WTC11 (cell line): Measurements from ENCODE around the gene CLK2. TPM values are rescaled to one million over a fixed set of nuclear protein-coding genes. Genes with fewer than 3 reads are reported as not detected.
A peak's percentile ranks its signal among the peaks of the same experiment; 100 is the strongest.
"Not testable (repeated sequence)": the region's sequence is repeated elsewhere in the genome, so short reads cannot be mapped to it uniquely, and the experiment has no call there.

ENCODE experiments used
- ATAC-seq: fragments of 200-7000 bp; cut with Tn5 transposase; 2 replicates; pipeline ENCODE4 v1.10.0; 2021; ENCODE audit warnings: mild to moderate bottlenecking, moderate library complexity
- CTCF ChIA-PET: fragments of 300-600 bp; sonication (Branson Sonifier 250); formaldehyde crosslinking; loops from one replicate; lab custom pipeline; 2021; ENCODE audit warnings: antibody characterized with exemption; lab: Charles Lee
- POLR2A ChIA-PET: fragments of 350-600 bp; sonication (Branson Sonifier 250); formaldehyde crosslinking; loops from one replicate; lab custom pipeline; 2021; ENCODE audit warnings: antibody characterized with exemption; lab: Charles Lee
- DNase-seq: peaks from one replicate; pipeline ENCODE4 v3.0.0; 2021; ENCODE audit warnings: low spot score
- H3K27ac Mint-ChIP-seq: 2 replicates; pipeline ENCODE4 v1.8.0; 2021; ENCODE audit warnings: mixed read lengths
- H3K27me3 Mint-ChIP-seq: 2 replicates; pipeline ENCODE4 v1.8.0; 2021; ENCODE audit warnings: low read depth, mild to moderate bottlenecking, moderate library complexity, mixed read lengths
- H3K36me3 Mint-ChIP-seq: 2 replicates; pipeline ENCODE4 v1.8.0; 2021; ENCODE audit warnings: mixed read lengths
- H3K4me1 Mint-ChIP-seq: 2 replicates; pipeline ENCODE4 v1.8.0; 2022; ENCODE audit warnings: mixed read lengths
- H3K4me3 Mint-ChIP-seq: 2 replicates; pipeline ENCODE4 v1.8.0; 2021; ENCODE audit warnings: mild to moderate bottlenecking, moderate library complexity, mixed read lengths
- H3K9me3 Mint-ChIP-seq: 2 replicates; pipeline ENCODE4 v1.8.0; 2021; ENCODE audit warnings: mixed read lengths
- ESRRA ChIP-seq: sonication (generic); formaldehyde crosslinking; IDR thresholded peaks from 2 replicates; pipeline ENCODE4 v1.8.1; 2022; ENCODE audit warnings: mild to moderate bottlenecking, missing genetic modification reagents, borderline replicate concordance
- GABPB1 ChIP-seq: sonication (generic); formaldehyde crosslinking; IDR thresholded peaks from 2 replicates; pipeline ENCODE4 v1.8.1; 2023; ENCODE audit warnings: mild to moderate bottlenecking, missing genetic modification reagents
- HMGA2 ChIP-seq: fragments of 250-450 bp; sonication (Bioruptor Pico); IDR thresholded peaks from 2 replicates; pipeline ENCODE4 v1.4.0; 2021; ENCODE audit warnings: mild to moderate bottlenecking, moderate library complexity
- JUN ChIP-seq: sonication (generic); formaldehyde crosslinking; IDR thresholded peaks from 2 replicates; pipeline ENCODE4 v1.8.0; 2023; ENCODE audit warnings: mild to moderate bottlenecking, missing genetic modification reagents
- NR2C2 ChIP-seq: sonication (generic); formaldehyde crosslinking; IDR thresholded peaks from 2 replicates; pipeline ENCODE4 v1.8.0; 2022; ENCODE audit warnings: mild to moderate bottlenecking, missing genetic modification reagents
- OVOL2 ChIP-seq: fragments of 250-450 bp; sonication (Bioruptor Pico); IDR thresholded peaks from 2 replicates; pipeline ENCODE4 v1.9.0; 2021; ENCODE audit warnings: mild to moderate bottlenecking, borderline replicate concordance
- RORB ChIP-seq: fragments of 250-450 bp; sonication (Bioruptor Pico); IDR thresholded peaks from 2 replicates; pipeline ENCODE4 v1.9.0; 2021; ENCODE audit warnings: mild to moderate bottlenecking
- TCF7 ChIP-seq: sonication (generic); formaldehyde crosslinking; IDR thresholded peaks from 2 replicates; pipeline ENCODE4 v1.8.0; 2022; ENCODE audit warnings: mild to moderate bottlenecking, low read depth, missing genetic modification reagents, moderate library complexity
- ZBTB21 ChIP-seq: sonication (generic); formaldehyde crosslinking; IDR thresholded peaks from 2 replicates; pipeline ENCODE4 v1.8.1; 2023; ENCODE audit warnings: mild to moderate bottlenecking, missing genetic modification reagents, borderline replicate concordance
- ZNF121 ChIP-seq: sonication (generic); formaldehyde crosslinking; IDR thresholded peaks from 2 replicates; pipeline ENCODE4 v1.8.0; 2023; ENCODE audit warnings: missing genetic modification reagents
- ZNF263 ChIP-seq: sonication (generic); formaldehyde crosslinking; IDR thresholded peaks from 2 replicates; pipeline ENCODE4 v1.8.1; 2022; ENCODE audit warnings: low read depth, mild to moderate bottlenecking, moderate library complexity, missing genetic modification reagents
- ZNF317 ChIP-seq: sonication (generic); formaldehyde crosslinking; IDR thresholded peaks from 2 replicates; pipeline ENCODE4 v1.8.1; 2023; ENCODE audit warnings: low read depth, mild to moderate bottlenecking, moderate library complexity, missing genetic modification reagents, borderline replicate concordance
- total RNA-seq: library from RNA; stranded (reverse); gene quantifications from 3 replicates; pipeline ENCODE4 v1.2.3, GENCODE V29; 2021
- TF ChIP-seq, protein P1 (sequence below): fragments of 200-600 bp; IDR thresholded peaks from 2 replicates; pipeline ENCODE4 v1.8.0; 2022; ENCODE audit warnings: antibody characterized with exemption
- TF ChIP-seq, protein P2 (sequence below): sonication (generic); formaldehyde crosslinking; IDR thresholded peaks from 2 replicates; pipeline ENCODE4 v1.8.0; 2022; ENCODE audit warnings: mild to moderate bottlenecking, missing genetic modification reagents
- TF ChIP-seq, protein P3 (sequence below): sonication (generic); formaldehyde crosslinking; IDR thresholded peaks from 2 replicates; pipeline ENCODE4 v1.8.1; 2022; ENCODE audit warnings: missing genetic modification reagents, borderline replicate concordance
- TF ChIP-seq, protein P4 (sequence below): sonication (generic); formaldehyde crosslinking; IDR thresholded peaks from 2 replicates; pipeline ENCODE4 v1.8.0; 2022; ENCODE audit warnings: mild to moderate bottlenecking, missing genetic modification reagents
- TF ChIP-seq, protein P5 (sequence below): sonication (generic); formaldehyde crosslinking; conservative IDR thresholded peaks from 2 replicates; pipeline ENCODE4 v1.8.1; 2022; ENCODE audit warnings: mild to moderate bottlenecking, missing genetic modification reagents
- TF ChIP-seq, protein P6 (sequence below): sonication (generic); formaldehyde crosslinking; IDR thresholded peaks from 2 replicates; pipeline ENCODE4 v1.8.1; 2023; ENCODE audit warnings: mild to moderate bottlenecking, missing genetic modification reagents, moderate library complexity
- TF ChIP-seq, protein P7 (sequence below): fragments of 250-450 bp; sonication (Bioruptor Pico); IDR thresholded peaks from 2 replicates; pipeline ENCODE4 v1.9.0; 2021; ENCODE audit warnings: moderate library complexity, mild to moderate bottlenecking, inconsistent platforms, borderline replicate concordance
- TF ChIP-seq, protein P8 (sequence below): fragments of 250-450 bp; sonication (Bioruptor Pico); IDR thresholded peaks from 2 replicates; pipeline ENCODE4 v2.1.2; 2022; ENCODE audit warnings: mild to moderate bottlenecking, moderate library complexity

Gene CLK2
- total RNA-seq, 1 experiment from 2014 or later: 74.4 TPM

DNA sequence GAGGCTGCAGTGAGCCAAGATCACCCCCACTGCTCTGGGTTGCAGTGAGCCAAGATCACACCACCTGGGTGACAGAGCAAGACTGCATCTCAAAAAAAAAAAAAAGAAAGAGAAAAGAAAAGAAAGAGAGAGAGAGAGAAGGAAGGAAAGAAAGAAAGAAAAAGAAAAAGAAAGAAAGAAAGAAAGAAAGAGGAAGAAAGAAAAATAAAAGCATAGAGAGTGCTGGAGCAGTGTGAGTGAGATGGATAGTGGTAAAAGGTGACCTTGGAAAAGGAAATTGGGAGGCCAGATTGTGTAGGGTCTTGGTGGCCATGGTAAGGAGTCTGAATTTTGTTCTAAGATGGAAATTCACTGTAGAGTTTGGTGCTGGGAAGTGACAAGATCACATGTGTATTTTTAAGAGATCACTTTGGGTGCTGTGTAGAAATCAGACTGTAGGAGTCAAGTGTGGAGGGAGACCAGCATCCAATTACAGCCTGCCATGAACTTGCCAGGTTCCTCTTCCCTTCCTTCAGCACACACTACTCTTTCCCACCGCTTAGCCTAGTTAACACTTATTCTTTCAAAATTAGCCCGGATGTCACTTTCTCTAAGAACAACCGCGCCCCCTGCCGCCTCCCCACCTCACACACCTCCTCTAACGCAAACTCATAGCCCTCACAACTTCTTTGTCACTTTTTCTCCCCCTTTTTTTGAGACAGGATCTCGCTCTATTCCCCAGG is 47.0 kb downstream of the CLK2 start:
- H3K27ac Mint-ChIP-seq: peak overlapping the region; percentile 95
- ATAC-seq (peak; percentile 41), DNase-seq (peak; percentile 82)
- H3K36me3 Mint-ChIP-seq: no peaks in the 10 kb centered on the region
- ChIA-PET CTCF (interaction anchor here (0.9 to 6.1 kb wide), 12 partner anchors 17 to 208 kb away, joined by 3 to 48 read pairs (median 4); partner anchors contain the start of genes KRTCAP2, MTX1 and THBS3), POLR2A (interaction anchor here (0.7 to 1.4 kb wide), 5 partner anchors 19 to 209 kb away, joined by 3 to 6 read pairs (median 4); no protein-coding TSS in a partner anchor)
- H3K4me3 Mint-ChIP-seq: peak overlapping the region; percentile 92
- peaks cover 28% of the 10 kb centered on the region for H3K27me3 Mint-ChIP-seq
- no peaks in the 10 kb centered on the region for H3K9me3 Mint-ChIP-seq
- TF ChIP-seq, protein P1, sequence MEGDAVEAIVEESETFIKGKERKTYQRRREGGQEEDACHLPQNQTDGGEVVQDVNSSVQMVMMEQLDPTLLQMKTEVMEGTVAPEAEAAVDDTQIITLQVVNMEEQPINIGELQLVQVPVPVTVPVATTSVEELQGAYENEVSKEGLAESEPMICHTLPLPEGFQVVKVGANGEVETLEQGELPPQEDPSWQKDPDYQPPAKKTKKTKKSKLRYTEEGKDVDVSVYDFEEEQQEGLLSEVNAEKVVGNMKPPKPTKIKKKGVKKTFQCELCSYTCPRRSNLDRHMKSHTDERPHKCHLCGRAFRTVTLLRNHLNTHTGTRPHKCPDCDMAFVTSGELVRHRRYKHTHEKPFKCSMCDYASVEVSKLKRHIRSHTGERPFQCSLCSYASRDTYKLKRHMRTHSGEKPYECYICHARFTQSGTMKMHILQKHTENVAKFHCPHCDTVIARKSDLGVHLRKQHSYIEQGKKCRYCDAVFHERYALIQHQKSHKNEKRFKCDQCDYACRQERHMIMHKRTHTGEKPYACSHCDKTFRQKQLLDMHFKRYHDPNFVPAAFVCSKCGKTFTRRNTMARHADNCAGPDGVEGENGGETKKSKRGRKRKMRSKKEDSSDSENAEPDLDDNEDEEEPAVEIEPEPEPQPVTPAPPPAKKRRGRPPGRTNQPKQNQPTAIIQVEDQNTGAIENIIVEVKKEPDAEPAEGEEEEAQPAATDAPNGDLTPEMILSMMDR: peak; percentile 24; the same call in 1 of the 2 replicates
- TF ChIP-seq, protein P2, sequence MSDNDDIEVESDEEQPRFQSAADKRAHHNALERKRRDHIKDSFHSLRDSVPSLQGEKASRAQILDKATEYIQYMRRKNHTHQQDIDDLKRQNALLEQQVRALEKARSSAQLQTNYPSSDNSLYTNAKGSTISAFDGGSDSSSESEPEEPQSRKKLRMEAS (CRISPR knock-in tag): no peak
- TF ChIP-seq, protein P3, sequence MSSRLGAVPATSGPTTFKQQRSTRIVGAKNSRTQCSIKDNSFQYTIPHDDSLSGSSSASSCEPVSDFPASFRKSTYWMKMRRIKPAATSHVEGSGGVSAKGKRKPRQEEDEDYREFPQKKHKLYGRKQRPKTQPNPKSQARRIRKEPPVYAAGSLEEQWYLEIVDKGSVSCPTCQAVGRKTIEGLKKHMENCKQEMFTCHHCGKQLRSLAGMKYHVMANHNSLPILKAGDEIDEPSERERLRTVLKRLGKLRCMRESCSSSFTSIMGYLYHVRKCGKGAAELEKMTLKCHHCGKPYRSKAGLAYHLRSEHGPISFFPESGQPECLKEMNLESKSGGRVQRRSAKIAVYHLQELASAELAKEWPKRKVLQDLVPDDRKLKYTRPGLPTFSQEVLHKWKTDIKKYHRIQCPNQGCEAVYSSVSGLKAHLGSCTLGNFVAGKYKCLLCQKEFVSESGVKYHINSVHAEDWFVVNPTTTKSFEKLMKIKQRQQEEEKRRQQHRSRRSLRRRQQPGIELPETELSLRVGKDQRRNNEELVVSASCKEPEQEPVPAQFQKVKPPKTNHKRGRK (CRISPR knock-in tag): peak; percentile 89; the same call in 1 of the 2 replicates
- TF ChIP-seq, protein P4, sequence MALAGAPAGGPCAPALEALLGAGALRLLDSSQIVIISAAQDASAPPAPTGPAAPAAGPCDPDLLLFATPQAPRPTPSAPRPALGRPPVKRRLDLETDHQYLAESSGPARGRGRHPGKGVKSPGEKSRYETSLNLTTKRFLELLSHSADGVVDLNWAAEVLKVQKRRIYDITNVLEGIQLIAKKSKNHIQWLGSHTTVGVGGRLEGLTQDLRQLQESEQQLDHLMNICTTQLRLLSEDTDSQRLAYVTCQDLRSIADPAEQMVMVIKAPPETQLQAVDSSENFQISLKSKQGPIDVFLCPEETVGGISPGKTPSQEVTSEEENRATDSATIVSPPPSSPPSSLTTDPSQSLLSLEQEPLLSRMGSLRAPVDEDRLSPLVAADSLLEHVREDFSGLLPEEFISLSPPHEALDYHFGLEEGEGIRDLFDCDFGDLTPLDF: no peak
- TF ChIP-seq, protein P5, sequence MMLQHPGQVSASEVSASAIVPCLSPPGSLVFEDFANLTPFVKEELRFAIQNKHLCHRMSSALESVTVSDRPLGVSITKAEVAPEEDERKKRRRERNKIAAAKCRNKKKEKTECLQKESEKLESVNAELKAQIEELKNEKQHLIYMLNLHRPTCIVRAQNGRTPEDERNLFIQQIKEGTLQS (CRISPR knock-in tag): no peak
- TF ChIP-seq ZBTB21 (CRISPR knock-in tag): no peak
- no peak for TF ChIP-seq ZNF263 (CRISPR knock-in tag)
- TF ChIP-seq HMGA2: no peak
- TF ChIP-seq TCF7 (CRISPR knock-in tag): no peak
- H3K4me1 Mint-ChIP-seq: peaks cover 25% of the 10 kb centered on the region

DNA sequence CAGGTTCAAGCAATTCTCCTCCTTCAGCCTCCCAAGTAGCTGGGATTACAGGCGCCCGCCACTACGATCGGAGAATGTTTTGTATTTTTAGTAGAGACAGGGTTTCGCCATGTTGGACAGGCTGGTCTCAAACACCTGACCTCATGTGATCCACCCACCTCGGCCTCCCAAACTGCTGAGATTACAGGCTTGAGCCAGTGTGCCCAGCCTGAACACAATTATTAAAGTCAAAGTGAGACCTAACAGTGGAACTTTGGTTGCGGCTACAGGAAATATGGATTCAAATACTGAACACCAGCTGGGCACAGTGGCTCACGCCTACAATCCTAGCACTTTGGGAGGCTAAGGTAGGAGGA is 47.9 kb downstream of the CLK2 start:
- ATAC-seq, DNase-seq, POLR2A ChIA-PET, H3K27ac Mint-ChIP-seq, H3K36me3 Mint-ChIP-seq, H3K9me3 Mint-ChIP-seq: not testable (repeated sequence)
- CTCF ChIA-PET: interaction anchor here (1.9 to 6.1 kb wide), 3 partner anchors 19 to 31 kb away, joined by 5 to 48 read pairs (median 19); no protein-coding TSS in a partner anchor
- Mint-ChIP-seq H3K27me3 (peaks cover 18% of the 10 kb centered on the region), H3K4me1 (peaks cover 25% of the 10 kb centered on the region), H3K4me3 (peak overlapping the region; percentile 92)

DNA sequence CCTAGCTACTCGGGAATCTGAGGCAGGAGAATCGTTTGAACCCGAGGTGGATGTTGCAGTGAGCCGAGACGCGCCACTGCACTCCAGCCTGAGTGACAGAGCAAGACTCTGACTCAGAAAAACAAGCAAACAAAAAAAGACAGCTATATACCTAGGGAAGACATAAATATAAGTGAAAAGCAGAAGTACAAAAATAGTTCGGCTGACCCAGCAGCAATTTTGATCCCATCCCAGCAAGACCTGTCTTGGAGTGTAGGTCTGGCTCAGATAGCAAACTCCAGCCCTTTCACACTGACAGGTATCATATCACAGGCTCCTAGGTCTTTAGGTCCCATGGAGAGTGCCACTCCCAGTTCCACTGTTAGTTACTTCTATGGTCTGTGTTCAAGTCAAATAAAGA is 50.3 kb downstream of the CLK2 start:
- H3K27ac Mint-ChIP-seq: no peak overlapping the region; the same call in 1 of the 2 replicates
- POLR2A ChIA-PET: no interaction called here
- DNase-seq (no peak), ATAC-seq (no peak)
- peaks cover 3% of the 10 kb centered on the region; the same call in 1 of the 2 replicates for H3K27me3 Mint-ChIP-seq
- H3K4me1 Mint-ChIP-seq: peaks cover 33% of the 10 kb centered on the region
- CTCF ChIA-PET: interaction anchor here (1.8 to 6.1 kb wide), 2 partner anchors 28 to 50 kb away, joined by 3 to 48 read pairs; partner anchors contain the start of gene KRTCAP2
- no peak overlapping the region for H3K4me3 Mint-ChIP-seq
- TF ChIP-seq JUN (CRISPR knock-in tag) (no peak), NR2C2 (CRISPR knock-in tag) (no peak), RORB (CRISPR knock-in tag) (no peak), ESRRA (no peak), OVOL2 (CRISPR knock-in tag) (no peak), ZNF121 (CRISPR knock-in tag) (no peak), ZNF317 (CRISPR knock-in tag) (no peak), GABPB1 (CRISPR knock-in tag) (no peak)
- TF ChIP-seq, protein P6, sequence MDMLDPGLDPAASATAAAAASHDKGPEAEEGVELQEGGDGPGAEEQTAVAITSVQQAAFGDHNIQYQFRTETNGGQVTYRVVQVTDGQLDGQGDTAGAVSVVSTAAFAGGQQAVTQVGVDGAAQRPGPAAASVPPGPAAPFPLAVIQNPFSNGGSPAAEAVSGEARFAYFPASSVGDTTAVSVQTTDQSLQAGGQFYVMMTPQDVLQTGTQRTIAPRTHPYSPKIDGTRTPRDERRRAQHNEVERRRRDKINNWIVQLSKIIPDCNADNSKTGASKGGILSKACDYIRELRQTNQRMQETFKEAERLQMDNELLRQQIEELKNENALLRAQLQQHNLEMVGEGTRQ (CRISPR knock-in tag): no peak
- TF ChIP-seq, protein P7, sequence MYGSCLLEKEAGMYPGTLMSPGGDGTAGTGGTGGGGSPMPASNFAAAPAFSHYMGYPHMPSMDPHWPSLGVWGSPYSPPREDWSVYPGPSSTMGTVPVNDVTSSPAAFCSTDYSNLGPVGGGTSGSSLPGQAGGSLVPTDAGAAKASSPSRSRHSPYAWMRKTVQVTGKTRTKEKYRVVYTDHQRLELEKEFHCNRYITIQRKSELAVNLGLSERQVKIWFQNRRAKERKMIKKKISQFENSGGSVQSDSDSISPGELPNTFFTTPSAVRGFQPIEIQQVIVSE (CRISPR knock-in tag): no peak
- TF ChIP-seq, protein P8, sequence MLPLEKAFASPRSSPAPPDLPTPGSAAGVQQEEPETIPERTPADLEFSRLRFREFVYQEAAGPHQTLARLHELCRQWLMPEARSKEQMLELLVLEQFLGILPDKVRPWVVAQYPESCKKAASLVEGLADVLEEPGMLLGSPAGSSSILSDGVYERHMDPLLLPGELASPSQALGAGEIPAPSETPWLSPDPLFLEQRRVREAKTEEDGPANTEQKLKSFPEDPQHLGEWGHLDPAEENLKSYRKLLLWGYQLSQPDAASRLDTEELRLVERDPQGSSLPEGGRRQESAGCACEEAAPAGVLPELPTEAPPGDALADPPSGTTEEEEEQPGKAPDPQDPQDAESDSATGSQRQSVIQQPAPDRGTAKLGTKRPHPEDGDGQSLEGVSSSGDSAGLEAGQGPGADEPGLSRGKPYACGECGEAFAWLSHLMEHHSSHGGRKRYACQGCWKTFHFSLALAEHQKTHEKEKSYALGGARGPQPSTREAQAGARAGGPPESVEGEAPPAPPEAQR (CRISPR knock-in tag): no peak
- TF ChIP-seq, all 79 proteins: peak for 0
- Mint-ChIP-seq H3K9me3 (no peaks in the 10 kb centered on the region), H3K36me3 (no peaks in the 10 kb centered on the region)
